CD4-positive, alpha-beta T cell treated with Interferon gamma for 1 hour (primary cell): ENCODE measurements around the gene KASH5.
A peak's percentile ranks its signal among the peaks of the same experiment; 100 is the strongest.
"Not testable (repeated sequence)": the region's sequence is repeated elsewhere in the genome, so short reads cannot be mapped to it uniquely, and the experiment has no call there.

Experiments
- DNase-seq: peaks from one replicate; pipeline ENCODE4 v3.0.0-alpha.2; 2020

Gene KASH5

GRCh38 chr19:49439836-49440235 lies 51.8 kb downstream of the KASH5 start:
- DNase-seq = no peak

DNA sequence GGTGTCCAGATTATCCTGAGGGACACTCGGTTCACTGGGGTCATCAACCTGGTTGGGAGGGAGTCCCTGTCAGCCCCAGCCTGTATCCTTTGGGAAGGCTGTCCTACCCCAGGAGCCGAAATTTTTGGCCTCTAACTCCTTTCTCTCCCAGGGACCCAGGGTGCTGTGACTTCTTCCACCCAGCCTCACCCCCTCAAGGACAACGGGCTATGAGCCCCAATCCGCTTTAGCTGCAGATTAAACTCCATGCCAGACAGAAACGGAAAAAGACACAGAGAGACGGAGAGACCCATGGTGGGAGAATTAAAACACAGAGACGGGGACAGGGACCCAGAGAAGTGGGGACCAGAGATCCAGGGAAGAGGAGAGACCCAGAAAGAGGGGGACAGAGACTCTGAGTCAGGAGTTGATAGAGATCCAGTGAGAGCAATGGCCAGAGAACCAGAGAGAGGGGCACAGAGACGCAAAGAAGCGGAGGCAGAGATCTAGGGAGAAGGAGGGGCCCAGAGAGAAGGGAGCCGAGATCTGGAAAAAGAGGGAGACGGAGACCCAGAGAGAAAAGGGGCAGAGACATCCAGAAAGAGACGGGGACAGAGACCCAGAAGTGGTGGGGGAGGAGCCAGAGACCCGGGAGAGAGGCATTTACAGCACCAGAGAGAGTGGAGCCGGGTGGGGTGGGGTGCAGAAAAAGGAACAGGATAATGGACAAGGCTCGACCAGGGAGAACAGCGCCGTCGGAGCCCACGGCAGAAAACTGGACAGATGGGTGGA lies 52.6 kb downstream of the KASH5 start:
- DNase-seq = no peak

GRCh38 chr19:49441210-49441959 lies 53.3 kb downstream of the KASH5 start, which contains the start of gene SLC17A7:
TSS of gene SLC17A7 (minus strand) at chr19:49441527. CDS start at chr19:49441379, 148 bp downstream.
- DNase-seq = peak; percentile 39

DNA sequence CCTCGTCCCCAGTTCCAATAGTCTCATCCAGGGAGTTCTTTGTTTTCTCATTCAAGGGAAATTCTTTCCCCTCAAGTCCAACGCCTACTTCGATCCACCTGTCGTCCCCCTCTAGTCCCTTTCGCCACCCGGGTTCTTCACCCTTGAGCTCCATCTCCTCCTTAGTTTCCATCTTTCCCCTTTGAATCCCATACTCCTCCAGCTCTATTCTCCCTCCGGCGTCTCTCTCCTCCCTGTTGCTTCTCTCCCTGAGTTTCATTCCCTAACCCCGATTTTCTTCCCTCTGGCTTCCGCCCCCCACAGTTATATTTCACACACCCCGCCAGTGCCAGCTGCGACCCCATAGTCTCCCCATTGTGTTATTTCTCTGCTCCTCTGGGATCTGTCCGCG lies 53.9 kb downstream of the KASH5 start:
- DNase-seq = no peak

DNA sequence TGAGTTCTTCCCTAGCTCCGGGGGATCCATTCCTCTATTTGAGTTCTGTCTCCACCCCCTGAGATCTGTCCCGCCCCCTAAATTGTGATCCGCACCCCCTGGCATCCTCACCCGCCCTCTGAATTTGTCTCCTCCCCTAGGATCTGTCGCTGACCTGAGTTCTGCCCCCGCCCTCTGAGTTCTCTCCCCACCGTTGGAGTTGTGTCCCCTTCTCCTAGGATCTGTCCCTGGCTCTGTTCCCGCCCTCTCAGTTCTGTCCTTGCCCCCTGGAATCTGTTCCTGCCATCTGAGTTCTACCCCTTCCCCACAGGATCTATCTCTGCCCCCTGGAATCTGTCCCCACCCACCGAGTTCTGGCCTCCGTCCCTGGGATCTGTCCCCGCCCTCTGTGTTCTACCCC lies 54.3 kb downstream of the KASH5 start:
- DNase-seq = no peak

DNA sequence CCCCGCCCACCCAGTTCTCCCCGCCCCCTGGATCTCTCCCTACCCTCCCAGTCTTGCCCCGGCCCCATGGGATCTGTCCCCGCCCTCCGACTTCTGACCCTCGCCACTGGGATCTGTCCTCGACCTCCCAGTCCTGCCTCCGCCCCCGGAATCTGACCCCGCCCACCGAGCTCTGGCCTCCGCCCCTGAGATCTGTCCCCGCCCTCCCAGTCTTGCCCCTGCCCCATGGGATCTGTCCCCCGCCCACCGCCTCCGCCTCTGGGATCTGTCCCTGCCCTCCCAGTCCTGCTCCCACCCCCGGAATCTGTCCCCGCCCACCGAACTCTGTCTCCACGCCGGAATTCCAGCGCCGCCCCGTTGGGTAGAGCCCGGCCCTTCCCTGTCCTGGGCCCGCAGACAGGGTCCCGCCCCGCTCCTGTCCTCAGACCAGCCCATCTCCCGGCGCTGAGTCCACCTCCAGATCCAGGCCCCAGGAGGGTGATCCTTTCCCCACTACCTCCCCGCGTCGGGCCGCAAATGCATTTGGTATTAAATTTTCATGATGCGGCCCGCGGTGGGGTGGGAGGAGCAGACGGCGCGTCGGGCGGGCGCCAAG lies 54.8 kb downstream of the KASH5 start:
- peak; percentile 42 for DNase-seq

DNA sequence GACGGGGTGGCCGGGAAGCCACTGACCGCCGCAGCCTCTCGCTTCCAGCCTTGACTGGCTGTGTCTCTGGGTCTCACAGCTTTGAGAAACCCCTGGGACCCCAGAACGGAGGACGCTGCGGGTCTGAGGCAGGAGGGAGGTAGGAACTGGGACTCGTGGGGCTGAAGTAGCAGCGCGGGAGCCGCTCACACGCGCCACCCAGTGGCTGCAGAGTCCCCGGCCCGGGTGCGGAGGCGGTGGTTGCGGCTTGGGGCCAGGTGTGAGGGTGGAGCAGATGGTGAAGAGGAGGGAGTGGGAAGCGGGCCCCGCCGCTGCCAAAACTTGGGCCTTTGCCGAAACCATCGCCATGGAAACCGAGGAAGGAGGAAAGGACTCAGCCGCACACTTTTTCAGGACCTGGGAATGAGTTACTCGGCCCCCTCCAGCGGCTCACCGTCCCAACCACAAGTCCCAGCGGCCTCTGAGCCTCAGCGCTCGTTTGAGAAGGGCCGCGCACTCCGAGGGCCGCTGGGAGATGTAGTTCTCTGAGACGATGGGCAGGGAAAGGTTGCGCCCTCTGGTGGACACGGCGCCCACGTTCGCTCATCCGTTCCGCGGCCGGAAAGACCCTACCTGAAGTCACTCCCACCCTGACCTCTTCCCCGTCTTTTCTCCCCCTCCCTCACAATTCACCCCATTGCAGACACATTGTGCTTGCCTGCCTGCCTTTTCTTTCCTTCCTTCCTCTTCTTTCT lies 55.5 kb downstream of the KASH5 start:
- peak; percentile 92 for DNase-seq

GRCh38 chr19:49444100-49444700 lies 56.2 kb downstream of the KASH5 start:
- not testable (repeated sequence) for DNase-seq

DNA sequence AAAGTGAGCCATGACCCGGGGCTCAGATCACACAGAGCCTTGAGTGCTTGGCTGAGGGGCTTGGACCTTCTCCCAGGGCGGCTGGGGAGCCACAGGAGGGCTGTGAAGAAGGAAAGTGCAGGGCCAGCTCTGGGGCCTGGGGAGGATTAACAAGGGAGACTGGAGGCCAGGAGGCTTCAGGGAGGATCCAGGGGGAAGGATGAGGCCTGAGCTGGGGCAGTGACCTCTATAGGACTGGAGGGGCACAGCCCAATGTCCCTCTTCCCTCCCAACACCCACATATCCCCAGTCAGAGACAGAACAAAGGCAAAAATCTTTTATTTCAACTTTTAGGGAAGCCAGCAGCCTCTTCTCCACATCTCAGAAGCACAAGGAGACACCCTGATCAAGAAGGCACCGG lies 57.9 kb downstream of the KASH5 start:
- no peak for DNase-seq

- no peak for DNase-seq
Measured at GRCh38 chr19:49447485-49448431, 59.7 kb downstream of the KASH5 start.

GRCh38 chr19:49448432-49448786 lies 60.4 kb downstream of the KASH5 start:
- no peak for DNase-seq

DNA sequence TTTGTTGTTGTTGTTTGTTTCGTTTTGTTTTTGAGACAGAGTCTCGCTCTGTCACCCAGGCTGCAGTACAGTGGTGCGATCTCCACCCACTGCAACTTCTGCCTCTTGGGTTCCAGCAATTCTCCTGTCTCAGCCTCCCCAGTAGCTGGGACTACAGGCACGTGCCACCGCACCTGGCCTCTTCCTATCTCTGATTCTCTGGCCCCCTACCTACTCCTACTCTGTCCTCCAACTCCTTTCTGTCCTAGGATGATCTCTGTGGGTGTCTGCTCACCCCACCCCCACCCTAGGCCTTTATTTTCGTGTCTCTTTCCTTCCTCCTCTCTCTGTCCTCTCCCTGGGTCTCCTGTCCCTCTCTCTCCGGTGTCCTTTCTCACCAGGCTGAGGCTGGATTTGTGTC lies 62.4 kb downstream of the KASH5 start:
- no peak for DNase-seq

DNA sequence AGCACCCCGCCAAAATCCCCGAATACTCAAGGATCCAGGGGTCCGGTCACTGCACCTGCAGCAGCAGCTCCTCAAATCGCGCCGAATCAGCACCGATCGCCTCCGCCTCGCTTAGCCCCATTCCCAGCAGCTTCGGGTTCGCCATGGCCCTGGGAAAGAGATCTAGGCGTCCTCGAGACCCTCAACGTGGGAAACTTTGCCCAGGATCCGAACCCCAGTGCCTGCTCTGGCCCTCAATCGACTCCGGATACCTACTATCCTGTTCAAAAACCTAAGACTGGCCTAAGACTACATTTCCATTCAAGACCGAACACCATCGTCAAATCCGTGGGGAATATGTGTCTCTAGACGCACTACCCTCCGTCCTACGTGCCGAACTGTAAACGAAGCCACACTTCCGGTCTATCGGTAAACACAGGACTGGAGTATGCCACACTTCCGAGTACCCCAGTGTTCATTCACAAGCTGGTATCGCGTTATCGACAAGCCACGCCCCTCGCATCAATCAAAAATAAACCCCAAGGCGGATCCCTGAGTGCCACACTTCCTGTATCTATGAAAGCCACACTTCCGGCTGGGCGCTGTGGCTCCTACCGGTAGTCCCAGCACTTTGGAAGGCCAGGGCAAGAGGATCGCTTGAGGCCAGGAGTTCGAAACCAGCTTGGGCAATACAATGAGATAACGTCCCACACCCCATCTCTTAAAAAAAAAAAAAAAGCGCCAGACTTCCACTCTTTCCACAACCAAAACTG lies 63.6 kb downstream of the KASH5 start, which contains the start of gene PIH1D1:
Gene PIH1D1, minus strand, starts transcription at position 385 of the 752 bp plus-strand sequence. Its CDS starts 240 bp downstream, at position 145.
- DNase-seq = peak; percentile 97

DNA sequence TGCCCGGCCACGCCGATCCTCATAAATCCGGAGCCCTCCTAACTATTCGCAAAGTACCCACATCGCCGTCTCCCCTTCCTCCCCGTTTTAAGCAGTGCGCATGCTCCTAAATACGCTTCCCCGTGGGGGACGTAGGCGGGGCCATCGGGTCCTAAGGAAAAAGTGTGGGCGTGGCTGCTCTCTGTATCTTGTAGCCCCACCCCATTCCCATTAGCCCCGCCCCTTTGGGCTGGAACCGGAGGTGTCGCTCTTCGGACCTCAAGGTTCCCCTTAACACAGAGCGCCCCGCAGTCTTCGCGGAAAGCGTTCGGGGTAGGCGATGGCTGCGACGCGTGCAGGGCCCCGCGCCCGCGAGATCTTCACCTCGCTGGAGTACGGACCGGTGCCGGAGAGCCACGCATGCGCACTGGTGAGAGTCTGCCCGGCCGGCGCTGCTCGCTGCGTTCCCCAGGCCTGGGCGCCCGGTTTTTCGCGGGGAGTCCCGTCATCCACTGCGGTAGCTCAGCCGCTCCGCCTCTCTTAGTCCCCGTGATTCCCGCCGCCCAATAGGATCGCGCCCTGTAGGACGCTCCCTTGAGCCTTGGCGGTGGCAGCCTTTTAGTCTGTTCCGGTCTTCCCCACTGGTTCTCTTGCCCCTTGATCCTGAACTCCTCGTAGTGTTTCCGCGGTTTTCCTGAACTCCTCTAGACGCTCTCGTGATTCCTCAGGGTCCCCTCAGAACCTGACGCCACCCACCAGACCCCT lies 65.1 kb downstream of the KASH5 start, which contains the start of gene ALDH16A1:
Gene ALDH16A1, plus strand, starts transcription at position 213 of the 744 bp plus-strand sequence. Its CDS starts 107 bp downstream, at position 320.
- peak; percentile 98 for DNase-seq

GRCh38 chr19:49453757-49454240 lies 65.8 kb downstream of the KASH5 start:
- peak; percentile 43 for DNase-seq

DNA sequence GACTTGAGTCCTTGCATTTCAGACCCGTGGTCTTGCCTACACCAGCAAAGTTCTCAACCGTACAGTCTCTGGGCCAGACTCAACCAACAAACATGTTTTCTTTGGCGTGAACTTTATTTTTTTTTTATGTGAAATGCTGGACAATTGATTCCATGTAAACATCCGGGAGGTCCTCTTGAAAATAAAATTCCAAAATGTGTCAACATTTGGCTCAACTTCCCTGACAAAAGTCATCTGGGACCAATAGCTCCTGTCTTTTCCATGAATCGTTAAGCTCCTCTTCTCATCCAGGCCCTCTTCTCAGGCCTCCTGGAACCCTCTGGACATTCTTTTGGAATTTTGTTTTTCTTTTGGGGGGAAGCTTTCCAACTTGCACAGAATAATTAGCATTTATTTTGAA lies 67.7 kb downstream of the KASH5 start:
- no peak for DNase-seq

- no peak for DNase-seq
Measured at GRCh38 chr19:49456326-49456725, 68.3 kb downstream of the KASH5 start.

DNA sequence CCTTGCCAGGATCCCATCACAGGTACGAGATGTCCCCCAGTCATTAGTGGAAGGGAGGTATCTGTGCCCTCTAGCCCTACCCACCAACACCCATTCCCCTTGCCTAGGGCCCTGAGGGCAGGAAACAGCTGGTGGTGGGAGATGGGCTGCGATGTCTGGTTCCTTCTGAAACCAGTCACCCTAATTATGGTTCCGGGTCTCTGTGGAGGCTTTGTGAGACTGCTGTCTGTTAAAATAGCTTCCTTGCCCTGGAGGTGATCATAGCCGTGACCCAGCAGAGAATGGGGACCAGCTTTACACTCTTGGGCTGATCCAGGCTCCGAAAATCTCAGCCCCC lies 70.5 kb downstream of the KASH5 start:
- DNase-seq = no peak

- DNase-seq = no peak
Measured at GRCh38 chr19:49459388-49459787, 71.3 kb downstream of the KASH5 start.

DNA sequence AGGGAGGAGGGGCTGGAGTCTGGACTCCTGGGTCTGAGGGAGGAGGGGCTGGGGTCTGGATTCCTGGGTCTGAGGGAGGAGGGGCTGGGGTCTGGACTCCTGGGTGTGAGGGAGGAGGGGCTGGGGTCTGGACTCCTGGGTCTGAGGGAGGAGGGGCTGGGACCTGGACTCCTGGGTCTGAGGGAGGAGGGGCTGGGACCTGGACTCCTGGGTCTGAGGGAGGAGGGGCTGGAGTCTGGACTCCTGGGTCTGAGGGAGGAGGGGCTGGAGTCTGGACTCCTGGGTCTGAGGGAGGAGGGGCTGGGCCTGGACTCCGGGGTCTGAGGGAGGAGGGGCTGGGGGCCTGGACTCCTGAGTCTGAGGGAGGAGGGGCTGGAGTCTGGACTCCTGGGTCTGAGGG lies 73.1 kb downstream of the KASH5 start:
- DNase-seq = not testable (repeated sequence)
